SK-N-SH treated with all-trans-retinoic acid at 6 μM for 48 hours (cell line): Measurements from ENCODE around the gene TAF11L7.
"Not testable (repeated sequence)": the region's sequence is repeated elsewhere in the genome, so short reads cannot be mapped to it uniquely, and the experiment has no call there.

Source experiments
- ARNTL ChIP-seq: fragments of 450-650 bp; formaldehyde crosslinking; IDR thresholded peaks from 2 replicates; pipeline ENCODE4 v1.5.0; 2020; ENCODE audit warnings: low read depth, mild to moderate bottlenecking, moderate library complexity, borderline replicate concordance
- TCF4 ChIP-seq: fragments of 250-450 bp; sonication (Bioruptor Pico); IDR thresholded peaks from 2 replicates; pipeline ENCODE4 v1.8.0; 2021; ENCODE audit warnings: mild to moderate bottlenecking, moderate library complexity, borderline replicate concordance
- TF ChIP-seq, protein P1 (sequence below): fragments of 250-450 bp; sonication (Bioruptor Pico); IDR thresholded peaks from 2 replicates; pipeline ENCODE4 v1.5.1; 2020; ENCODE audit warnings: low read depth, mild to moderate bottlenecking, moderate library complexity

DNA sequence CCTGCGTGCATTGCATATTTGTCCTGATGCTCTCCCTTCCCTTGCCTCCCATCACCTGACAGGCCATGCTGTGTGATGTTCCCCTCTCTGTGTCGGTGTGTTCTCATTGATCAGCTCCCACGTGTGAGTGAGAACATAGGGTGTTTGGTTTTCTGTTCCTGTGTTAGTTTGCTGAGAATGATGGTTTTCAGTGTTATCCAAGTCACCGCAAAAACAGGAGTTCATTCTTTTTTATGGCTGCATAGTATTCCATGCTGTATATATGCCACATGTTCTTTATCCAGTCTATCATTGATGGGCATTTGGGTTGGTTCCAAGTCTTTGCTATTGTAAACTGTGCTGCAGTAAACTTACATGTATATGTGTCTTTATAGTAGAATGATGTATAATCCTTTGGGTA, 21.9 kb upstream of the TAF11L7 start:
- TF ChIP-seq TCF4 (CRISPR knock-in tag); ARNTL: not testable (repeated sequence)
- TF ChIP-seq, protein P1, sequence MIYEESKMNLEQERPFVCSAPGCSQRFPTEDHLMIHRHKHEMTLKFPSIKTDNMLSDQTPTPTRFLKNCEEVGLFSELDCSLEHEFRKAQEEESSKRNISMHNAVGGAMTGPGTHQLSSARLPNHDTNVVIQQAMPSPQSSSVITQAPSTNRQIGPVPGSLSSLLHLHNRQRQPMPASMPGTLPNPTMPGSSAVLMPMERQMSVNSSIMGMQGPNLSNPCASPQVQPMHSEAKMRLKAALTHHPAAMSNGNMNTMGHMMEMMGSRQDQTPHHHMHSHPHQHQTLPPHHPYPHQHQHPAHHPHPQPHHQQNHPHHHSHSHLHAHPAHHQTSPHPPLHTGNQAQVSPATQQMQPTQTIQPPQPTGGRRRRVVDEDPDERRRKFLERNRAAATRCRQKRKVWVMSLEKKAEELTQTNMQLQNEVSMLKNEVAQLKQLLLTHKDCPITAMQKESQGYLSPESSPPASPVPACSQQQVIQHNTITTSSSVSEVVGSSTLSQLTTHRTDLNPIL (CRISPR knock-in tag) = not testable (repeated sequence)
